GM18499 (cell line): ENCODE measurements around the gene RTL1.

ENCODE experiments used
- ATAC-seq: cut with Tn5 transposase; IDR thresholded peaks from one replicate; pipeline ENCODE4 v1.9.1; 2021; ENCODE audit warnings: moderate number of reproducible peaks; ENCODE audit not compliant: insufficient read depth, unreplicated experiment

RTL1 gene

DNA sequence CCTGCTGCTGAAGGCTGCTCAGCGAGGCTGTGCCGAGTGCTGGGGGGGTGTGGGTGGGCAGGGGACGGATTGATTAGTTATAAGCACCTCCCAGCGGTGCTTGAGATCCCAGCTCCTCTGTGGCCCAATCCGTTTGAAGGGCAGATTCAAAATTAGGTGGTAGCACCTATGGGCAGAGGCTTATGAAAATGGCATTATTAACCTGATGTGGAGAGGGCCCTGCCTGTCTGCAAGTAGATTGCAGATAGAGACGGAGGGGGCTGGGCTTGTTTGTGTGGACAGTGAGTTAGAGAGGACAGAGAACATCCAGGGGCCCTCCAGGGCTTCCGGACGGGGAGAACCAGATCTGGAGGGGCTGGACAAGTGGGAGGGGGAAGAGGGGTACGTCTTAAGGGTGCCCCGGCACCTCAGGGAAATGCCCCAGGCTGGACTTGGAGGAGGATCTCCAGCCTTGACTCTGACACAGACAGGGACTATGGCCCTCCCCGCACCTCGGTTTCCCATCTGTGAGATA is at the start of gene RTL1:
RTL1 (minus strand) TSS at position 51 of the 514 bp plus-strand sequence. CDS start 18,934 bp downstream, outside the sequence.
- no peak for ATAC-seq

DNA sequence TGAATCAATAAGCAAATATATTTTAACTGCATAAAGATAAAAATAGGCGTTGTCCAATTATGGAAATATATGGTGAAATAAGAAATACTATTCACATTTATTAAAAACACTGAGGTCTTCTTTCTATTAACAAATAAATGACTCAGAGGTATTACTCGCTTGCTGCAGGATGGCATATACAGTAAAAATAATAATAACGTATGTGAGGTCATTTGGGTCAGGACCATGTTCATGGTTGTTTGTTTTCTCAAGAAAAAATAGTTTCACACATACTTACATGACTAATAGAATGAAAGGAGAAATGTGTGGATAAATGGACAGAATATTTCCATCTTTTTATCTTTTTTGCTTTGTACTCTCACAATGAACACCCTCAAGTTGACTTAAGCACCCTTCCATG is 46.5 kb upstream of the RTL1 start:
- no peak for ATAC-seq

DNA sequence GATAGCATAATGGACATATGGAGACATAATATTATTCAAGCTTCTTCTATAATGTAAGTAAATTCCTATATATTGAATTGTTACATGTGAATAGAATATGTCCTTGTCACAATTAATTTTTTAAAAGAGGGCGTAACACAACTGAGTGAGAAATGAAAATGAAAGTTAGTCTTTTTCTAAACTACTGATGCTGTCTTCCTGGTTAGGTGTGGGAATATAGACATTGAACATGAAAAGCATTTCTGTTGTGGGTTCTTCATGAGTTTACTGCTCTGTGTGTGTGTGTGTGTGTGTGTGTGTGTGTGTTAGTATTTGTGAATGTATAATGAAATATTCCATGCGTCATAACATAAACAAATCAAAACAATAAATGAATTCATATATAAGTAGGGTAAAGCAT is 40.5 kb upstream of the RTL1 start:
- no peak for ATAC-seq

DNA sequence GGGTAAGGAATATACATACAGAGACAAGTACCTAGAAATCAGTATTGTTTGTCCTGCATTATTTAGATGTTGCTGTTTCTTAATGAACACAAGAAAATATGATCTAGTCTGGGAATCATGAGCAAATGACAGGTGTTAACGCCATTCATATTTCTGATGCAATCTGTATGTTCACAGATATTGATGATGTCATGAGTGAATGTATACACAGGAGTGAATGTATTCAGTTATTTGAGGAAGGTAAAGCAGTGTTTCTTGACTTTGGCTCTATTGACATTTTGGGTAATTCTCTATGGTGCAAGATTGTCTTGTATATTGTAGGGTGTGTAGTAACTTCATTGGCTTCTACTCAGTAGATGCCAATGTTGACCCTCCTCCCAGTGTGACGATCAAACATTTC is 26.7 kb upstream of the RTL1 start:
- no peak for ATAC-seq

DNA sequence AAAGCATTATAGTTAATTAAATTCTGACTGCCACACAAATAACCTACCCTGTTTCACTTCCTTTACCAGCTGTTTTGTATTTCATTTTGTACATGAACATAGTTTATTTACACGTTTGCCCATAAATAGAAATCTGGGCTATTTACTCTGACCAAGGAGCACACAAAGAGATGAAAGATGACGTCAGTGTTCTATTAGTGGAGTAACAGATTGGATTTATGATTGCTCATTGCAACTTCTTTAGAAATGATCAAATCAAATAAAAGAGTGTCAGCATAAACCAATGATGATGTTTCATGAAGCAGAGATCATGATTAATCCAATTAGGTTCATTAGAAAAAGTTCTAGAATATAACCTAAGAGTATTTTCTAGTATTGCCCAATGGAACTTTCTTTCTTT is 12.0 kb upstream of the RTL1 start:
- ATAC-seq: no peak

DNA sequence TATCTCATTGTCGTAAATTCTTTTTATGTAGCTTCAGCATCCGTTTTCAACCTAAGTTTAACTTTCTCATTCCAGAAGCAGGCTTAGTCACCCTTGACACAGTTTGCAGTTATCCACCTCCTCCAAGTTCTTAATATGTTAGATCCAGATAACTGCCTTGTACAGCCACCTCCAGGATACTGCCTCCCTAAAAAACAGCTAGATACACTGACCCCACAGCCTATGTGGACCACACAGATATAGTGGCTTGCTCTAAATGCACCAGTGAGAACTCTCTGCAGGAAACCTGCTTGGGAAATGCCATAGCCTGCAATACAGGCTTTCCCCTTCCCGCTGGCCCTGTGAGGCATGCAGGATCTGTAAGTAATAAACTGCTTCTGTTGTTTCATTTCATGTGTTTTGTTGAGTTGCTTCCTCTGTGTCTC is 11.1 kb upstream of the RTL1 start:
- no peak for ATAC-seq

DNA sequence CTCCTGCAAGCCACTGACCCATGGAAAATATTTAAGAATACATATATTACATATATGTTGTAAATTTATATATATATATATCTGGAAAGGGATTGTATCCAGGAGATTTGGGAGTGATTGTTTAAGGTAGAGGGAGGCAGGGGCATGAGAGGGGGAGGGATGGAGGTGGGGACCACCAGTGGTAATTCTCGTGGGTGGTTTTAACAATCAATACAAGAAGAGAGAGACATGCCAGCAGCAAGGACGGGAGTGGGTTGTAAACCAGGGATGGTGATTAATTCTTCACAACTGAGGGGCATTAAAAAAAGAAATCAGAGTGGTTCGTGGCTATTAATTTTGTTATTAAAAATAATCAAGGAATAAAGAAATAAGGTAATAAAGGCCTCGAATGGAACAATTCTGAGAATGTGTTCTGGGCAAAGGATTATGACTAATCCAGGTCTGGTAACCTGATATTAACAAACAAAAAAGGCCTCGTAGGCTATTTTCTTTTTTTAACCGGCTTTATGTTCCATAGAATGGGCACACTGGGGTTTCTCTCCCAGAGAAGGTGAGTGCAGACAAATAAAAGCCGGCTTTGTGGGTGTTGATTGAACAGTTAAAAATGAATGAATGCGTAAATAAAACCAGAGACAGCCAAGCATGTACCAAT is 8.3 kb upstream of the RTL1 start:
- ATAC-seq: no peak

DNA sequence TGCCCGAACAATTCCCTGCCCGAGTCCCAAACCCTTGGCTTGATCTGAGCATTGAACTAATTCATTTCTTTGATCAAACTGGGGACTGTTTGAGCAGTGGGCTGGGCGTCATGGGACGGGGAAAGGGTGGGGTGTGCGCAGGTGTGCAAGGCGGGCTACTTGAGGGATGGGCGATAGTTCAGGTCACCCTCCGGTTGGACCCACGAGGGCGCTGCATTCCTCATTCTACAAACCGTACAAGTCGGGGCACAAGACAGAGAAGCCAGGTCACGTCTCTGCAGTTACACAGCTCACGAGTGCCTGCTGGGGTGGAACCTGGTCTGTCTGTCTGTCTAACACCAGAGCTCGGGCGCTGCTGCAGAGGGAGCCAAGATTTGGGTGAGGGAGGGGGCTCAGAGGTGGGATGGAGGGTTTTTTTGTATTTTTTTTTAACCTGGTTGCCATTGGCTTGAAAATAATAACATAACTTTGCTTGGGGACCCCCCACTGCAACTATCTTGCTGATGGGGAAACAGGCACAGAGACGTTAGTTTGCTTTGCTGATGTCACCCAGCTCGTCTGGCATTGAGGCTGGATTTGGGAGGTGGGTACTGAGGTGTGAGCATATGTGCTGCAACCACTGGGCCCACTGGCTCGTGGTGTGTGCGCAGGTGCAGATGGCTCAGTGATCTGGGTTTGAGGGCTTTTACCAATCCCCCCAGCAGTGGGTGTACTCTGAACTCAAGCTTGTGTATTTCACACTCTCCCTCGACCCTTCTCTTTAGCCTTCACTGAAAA is 7.6 kb upstream of the RTL1 start:
- ATAC-seq: no peak

DNA sequence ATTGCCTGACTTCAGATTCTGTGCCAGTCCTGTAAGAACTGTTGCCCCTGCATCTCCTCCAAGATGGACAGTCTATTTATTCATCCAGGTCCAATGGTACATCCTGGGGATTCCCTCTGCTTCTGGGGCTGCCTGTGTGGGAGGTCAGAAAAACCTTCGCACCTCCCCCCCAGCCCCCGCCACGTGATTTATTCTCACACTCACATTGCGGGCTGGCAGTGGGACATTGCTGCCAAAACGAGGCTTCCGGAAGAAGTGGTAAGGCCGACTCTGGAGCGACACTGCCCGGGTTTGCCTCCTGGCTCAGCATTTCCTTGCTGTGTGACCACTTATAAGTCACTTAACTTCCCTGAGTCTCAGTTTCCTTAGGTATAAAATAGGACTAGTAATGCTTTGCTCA is 5.9 kb upstream of the RTL1 start:
- ATAC-seq: no peak

DNA sequence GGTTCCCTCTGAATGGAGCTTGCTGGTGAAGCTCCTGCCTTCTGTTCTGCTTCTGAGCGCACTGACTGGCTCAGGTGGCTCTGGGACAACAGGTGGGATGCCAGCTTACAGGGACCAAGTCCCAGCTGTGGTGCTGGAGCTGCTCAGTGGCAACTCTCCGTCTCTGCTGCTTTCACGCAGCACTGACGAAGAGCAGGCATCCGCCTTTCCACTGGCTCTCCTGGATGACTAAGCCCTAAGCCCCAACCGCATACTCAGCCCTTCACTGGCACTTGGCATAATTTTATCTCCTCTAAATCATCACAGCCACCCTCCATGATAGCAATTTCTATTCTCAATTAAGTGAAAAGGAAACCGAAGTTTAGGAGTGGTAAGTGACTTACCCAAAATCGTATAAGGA is 3.7 kb upstream of the RTL1 start:
- ATAC-seq: no peak

DNA sequence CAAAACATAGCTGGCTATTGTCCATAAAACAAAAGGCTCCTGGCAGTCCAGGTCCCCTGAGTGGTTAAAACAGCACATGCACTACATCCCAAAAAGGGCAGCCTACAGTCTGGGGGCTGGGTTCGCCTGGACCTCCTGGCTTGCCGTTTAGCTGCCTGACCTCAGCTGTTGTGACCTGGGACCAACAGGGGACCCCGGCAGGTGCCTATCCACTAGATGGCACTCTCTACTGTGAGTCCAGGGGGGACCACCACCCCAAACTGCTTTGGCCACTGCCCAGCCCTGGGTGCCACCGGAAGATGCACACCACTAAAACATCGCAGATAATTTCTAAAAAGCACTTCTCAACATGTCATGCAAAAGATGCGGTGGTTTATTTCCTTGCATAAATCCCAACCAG is 2.9 kb upstream of the RTL1 start:
- ATAC-seq: no peak

DNA sequence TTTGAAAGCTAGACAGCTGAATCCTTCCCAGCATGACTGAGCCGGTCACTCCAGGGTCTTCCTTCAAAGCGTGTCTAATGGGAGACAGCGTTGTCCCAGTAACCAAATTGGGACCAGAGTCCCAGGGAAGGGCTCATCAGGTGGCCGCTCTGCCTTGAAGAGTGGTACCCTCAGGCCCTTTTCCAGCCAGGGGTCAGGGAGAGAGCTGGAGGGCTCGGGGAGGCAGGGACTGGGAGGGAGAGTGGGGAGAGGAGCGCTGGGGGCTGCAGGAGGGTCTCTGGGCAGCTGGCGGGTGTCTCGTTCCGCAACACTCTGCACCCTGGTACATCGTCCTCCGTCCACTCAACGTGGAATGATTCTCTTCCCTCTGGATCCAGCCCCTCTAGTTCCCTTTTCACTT is 1.6 kb upstream of the RTL1 start:
- no peak for ATAC-seq

DNA sequence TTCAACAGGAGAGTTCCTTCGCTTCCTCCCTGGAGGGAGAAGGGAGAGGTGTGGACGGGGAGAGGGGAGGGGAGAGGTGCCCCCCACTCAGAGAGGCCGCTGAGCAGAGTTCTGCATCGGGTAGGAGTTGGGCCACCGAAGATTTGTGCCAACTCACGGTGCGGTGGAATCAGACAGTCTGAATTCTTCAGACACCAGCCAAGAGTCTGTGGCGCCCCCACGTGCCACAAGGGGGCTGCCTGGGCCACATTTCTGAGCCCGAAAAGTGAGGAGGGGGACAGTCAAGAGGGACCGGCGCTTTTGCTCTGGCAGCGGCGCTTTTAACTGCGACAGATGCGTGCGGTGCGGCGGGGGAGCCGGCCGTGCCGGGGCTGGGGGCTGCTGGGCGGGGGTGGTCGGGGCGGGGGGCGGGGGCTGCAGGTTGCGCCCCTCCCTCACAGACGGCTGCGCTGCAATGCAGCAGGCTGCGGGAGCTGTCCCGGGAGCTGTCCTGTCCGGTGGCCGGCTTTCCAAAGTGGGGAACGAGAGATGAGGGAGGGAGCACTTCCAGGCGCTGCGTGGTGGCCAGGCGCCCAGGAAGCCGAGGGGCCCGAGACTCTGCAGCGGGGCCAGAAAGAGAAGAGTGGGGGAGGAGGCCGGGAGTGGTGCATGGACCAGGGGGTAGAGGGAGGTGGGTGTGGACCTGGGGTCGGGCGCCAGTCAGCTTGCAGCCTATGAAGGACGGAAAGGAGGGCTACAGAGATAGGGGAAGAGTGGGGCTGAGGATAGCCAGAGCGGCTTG is 975 bp upstream of the RTL1 start:
- ATAC-seq: no peak

DNA sequence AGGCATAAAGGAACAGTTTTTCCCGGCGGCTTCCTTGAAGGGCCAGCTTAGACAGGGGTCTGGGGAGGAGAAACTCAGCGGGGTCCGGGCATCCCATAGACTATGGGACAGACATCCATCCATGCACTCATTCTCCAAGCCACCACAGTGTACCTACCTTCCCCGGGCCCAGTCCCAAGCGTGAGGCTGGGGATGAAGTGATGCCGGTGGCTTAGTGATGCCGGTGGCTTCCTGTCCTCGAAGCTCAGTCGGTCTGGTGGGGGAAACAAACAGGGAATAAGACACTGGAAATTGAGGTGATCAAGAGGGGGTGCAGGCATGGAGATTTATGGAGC is 421 bp downstream of the RTL1 start:
- no peak for ATAC-seq

DNA sequence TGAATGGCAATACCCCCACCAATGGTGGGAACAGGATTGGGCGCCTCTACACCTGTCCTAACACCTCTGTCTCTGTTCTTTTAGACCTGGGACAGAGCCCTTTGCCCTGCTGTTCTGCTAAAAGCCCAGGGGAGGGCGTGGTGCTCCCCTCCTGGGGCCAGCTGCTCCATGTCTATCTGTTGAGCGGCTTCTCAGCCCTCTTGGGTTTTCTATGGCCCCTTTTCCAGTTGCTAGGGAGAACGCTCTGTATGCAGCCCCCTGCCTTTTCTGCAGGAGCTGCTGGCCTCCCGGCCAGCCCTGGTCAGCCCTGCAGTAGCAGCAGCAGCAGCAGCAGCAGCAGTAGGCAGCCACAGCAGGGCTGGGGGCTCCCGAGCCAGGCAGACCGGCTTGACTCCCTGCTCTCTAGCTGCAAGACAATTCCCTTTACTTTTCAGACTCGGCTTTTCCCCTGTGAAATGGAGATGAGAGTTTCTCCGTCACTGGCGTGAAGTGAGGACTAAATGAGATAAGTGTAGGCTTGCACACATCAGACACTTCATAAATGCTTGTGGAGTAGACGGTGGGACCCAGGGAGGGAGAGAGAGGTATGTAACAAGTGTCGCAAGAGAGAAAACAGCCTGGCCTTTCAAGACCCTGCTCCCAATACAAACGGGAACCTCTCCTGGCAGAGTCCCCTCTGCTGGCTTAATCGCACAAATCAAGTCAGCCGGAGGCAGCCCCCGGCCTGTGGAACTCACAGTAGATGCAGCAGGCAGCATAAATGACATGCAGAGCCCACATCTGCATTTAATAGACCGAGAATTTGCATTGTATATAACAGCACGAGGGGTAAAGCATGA is 1.0 kb downstream of the RTL1 start:
- ATAC-seq: no peak

DNA sequence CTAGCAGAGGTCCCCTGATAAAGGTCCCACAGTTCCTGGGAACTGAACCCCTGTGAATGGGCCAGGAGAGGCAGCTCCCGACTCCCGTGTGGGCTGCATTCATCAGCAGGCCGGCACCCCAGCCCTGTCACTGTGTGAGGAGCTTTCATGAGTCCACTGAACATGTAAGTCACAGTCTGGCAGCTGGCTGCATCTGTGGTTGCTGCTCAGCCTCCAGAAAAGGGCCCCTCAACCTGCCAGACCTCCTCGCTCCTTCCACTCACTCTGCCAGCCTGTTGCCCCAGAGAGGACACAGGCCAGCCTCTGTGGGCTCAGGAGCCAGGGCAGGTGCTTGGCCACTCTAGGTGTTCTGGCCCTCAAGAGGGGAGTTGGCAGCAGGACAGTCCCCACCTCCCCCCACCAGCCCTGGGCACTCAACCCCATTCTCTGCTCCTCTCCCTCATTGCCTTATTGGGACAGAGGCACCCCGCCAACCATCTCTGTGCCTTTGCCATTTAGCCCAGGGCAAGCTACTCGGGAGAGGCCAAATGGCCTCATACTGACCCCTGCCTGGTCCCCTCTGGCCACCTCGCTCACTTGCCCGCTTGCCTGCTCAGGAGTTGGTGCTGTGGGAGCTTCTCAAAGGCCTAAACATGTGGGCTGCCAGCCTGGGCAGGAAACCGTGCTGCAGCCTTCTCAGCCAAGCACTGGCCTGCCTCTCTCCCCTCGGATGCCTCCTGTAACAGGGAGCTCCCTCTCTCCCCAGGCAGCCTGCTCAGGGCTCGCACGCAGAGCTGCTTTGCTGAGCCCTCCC is 1.9 kb downstream of the RTL1 start:
- no peak for ATAC-seq

DNA sequence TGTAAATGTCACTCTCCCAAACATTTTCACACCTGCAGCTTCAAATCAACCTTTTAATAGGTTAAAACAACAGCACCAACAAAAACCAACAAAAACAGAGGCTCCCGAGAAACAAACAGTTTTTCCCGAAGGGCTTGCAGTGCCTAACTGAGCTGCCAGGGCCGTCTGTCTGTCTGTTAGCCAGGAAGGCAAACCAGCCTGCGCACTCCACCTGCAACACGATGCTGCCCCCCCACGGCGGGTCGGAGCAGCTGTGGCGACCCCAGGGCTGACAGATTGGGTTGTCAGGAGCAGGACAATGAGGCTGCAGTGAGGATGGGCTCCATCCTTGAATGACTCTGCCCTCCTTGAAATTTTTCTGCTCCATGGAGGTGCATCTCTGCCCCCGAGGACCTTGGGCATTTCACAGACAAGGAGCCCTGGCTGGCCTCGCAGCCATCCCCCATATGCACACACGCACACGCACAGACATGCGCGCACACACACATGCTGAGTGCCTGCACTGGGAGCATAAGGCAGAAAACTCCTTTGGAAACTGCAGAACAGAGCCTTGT is 2.6 kb downstream of the RTL1 start:
- no peak for ATAC-seq

DNA sequence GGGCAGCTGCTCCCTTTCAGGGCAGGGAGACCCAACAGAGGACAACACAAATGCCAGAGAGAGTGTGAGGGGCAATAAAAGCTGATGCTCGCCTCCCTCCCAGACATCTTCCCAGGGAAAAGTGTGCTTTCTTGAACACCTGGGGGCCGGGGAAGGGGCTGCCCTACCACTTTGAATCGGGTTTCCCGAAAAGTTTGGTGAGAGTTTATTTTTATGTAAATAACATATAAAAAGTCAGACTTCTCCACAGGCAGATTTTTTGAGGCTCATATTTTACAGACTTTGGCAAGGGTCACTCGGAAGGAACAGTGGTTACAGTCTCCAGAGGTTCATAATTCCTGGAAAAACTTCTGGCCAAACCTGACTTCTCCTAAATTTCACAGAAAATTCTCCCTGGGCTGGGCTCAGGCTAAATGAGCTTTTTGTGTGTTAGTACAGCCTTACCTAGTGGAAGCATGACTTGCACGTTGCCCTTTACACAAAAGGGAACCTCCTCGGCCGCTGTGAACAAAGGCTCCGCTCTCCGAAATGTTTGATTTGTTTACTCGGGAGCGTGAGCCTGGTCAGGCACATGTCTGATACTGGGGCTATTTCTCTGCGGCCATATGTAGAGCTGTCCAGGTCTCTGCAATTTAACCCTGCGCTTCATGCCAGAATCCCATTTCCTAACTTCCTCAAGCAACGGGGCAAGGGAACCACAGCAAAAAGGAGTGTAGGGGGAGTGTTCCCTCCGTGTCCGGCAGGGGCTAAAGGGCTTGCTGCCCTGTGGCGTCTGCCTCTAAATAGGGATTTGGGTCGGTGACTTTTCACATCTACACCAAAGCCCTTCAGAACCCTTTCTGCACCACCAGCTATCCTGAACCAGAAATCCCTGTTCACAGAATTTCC is 3.4 kb downstream of the RTL1 start:
- no peak for ATAC-seq
